Stimulated activated naive CD4-positive, alpha-beta T cell treated with Interleukin-2 at 50 U/mL for 16 hours (primary cell): ENCODE measurements around the gene HUS1.
A peak's percentile ranks its signal among the peaks of the same experiment; 100 is the strongest.
"Not testable (repeated sequence)": the region's sequence is repeated elsewhere in the genome, so short reads cannot be mapped to it uniquely, and the experiment has no call there.

ENCODE experiments used
- DNase-seq: peaks from one replicate; lab custom pipeline; 2025; lab: John Stamatoyannopoulos, UW

HUS1 gene

DNA sequence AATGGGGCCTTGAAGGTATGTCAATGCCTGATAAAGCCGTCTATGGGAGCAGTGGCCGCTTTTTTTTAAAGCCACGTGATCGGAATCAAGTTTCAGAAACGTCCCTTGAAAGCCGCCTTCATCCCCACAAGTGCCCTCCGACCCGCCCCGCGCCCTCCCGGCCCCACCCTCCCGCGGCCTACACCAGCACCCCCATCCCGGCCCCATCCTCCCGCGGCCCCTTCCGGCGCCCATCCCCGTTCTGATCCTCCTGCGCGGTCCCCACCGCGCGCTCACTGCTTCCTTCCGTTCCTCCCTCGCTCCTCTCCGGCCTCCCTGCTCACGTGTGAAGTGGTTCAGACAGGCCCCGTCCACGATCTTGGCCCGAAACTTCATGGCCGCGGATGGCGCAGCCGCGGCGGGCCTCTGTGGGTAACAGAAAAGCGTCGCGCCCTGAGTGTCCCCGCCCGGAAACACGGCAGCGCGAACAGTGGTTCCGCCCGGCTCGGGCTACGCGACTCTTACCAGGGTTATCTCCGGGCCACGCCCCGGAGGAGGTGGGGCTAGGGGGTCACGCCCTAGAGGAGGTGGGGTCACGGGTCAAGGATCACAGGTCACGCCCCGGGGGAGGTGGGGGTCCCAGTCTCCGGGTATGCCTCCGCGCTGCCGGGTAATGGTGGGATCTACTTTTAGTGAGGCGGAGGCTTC is at the start of gene HUS1:
TSS of gene HUS1 (minus strand) at position 471 of the 687 bp plus-strand sequence. CDS start at position 375, 96 bp downstream.
- peak; percentile 91 for DNase-seq

DNA sequence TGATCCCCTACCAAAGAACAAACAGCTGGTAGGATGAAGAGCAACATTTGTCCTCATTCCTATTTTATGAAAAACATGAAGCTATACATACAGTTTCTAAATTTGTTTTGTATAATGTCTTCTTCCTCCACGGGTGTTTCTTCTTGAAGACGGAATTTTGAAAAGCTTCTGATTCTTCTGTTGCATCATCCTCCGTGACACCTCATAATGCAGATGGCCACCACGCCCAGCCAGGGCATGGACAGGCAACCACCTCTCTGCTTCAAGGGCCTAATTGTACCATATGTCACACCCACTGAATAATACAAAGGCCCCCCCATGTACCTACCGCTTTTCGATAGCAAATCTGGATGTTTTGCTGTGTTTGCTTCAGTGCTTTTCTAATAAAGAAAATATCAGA is 49.5 kb upstream of the HUS1 start, which contains the start of gene SUN3:
TSS of gene SUN3 (minus strand) at position 170 of the 400 bp plus-strand sequence. CDS start at position 1, 169 bp downstream.
- DNase-seq: no peak

DNA sequence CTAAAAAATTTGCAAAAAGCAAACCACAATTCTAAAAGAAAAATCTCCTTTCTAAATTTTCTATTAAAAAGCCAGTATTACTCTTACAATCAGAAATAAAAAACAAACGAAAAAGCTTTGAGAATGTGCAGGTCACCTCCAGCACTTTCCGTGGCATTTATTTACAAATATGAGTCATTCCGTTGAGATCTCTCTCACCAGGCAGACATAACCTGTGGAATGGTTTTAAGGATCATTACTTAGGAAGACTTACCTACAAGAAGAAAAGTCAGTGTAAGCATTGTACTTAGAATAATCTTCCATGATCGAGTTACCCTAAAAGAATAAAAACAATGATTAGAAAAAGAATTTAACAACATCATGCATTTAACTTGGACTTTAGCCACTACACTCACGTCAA is 46.2 kb upstream of the HUS1 start:
- DNase-seq: no peak

DNA sequence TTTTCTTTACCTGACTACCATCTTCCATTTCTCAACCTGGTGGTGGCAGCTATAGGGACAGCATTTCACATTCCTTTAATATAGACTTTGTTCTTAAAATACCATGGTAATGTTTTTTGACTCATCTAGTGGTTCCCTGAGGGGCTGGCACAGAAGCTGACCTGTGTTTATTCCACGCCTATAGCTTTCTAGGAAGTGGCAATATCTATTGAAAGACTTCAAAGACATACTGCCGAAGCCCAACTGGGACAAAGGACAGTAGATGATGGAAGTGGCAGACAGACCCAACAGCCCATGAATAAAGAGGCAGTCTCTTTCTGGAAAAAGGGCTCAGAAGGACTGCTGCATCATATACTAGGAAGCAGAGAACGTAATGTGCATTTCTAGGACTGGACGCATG is 38.3 kb upstream of the HUS1 start:
- no peak for DNase-seq

DNA sequence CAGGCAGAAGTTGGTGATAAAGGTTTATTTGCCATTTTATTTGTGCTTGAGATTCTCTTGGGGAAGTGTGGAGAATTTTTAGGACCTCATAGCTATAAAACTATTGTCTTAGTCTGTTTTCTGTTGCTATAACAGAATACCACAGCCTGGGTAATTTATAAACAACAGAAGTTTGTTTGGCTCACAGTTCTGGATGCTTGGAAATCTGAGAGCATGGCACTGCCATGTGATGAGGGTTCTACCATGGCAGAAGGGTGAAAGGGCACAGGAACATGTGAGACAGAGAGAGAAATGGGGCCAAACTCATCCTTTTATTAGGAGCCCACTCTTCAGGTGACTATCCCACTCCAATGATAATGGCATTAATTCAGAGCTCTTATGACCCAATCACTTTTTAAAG is 37.2 kb upstream of the HUS1 start:
- DNase-seq: no peak

DNA sequence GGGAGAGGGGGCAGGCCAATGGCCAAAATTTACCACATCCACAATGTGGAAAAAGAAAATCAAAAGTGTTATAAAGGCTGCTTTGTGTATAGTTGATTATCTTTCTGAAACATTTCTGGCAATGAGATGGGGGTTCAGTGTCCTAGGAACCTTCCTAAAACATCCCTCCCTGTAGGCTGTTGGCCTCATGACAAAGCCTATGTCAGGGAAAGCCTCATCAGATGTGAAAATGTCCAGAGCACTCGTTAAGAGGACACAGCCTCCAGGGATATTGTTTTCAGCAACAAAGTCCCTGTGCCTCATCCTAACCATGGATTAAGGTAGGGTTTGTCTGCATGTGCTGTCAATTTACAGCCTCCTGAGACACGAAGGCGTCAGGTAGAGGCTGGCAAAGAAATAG is 32.5 kb upstream of the HUS1 start:
- DNase-seq: no peak

DNA sequence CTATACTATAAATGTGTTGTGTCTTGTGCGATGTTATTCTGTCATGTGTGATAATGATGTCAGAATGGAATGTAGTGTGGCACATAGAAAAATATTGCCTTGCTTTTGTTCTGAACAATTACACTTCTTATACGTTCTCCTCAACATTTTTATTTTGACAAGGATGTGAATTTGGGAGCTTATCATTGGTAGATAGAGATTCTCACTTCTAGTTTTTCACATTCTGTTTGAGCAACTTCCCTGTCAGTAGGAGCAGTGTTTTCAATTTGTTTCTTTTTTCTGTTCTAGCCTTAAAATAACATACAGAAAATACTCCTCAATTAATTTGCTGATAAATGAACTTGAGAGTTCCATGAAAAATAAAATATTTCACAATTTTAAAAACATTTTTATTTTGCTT is 31.9 kb upstream of the HUS1 start:
- DNase-seq: no peak

DNA sequence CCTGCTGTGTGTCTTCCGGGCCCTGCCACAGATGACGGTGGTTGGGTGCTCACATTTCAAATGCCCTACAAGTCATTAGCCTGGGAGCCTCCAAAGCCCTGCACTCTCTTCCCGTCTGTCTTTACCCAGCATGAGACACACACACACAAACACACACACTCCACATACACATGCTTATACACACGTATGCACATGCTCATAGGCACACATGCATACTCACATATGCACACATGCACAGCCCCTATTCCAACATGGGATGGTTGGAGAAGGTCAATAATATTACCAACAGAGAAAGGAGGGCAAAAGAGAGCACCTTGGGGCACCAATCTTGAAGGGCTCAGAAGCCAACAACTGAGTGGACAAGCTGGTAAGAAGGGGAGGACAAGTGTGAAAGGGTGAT is 30.5 kb upstream of the HUS1 start:
- no peak for DNase-seq

DNA sequence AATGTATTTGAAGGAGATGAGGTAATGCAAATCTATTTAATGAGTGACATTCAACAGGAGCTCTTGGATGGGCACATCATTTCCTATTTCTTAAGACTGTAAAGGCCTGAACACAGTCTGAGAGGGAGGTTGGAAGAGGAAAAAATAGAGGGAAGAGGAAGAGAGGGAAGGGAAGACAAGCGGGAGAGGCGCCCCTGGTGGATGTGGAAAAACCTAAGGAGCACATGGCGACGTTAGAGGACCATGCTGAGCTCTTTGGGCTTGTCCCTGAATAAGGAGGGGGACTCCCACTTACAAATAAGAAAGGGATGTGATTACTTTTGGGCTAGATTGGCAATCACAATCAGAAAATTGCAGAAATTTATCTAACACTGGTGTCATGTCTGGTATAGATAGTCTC is 29.8 kb upstream of the HUS1 start:
- no peak for DNase-seq

DNA sequence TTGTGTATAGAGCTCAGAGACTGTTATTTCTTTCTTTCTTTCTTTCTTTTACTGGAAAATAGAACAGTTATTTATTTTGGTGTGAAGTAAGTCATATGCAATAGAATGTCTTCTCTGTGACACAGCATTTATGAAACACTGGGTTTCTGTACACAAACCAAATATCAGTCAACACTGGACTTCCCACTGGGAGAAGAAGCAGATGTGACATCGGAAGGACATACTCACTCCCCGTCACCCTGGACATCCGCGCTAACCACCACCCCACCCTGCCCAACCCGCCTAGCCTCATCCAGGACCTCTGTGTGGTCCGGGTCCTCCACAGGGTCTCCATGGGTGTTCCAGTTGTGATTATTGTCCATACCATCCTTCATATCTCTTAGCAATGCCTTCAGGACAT is 27.5 kb upstream of the HUS1 start:
- no peak for DNase-seq

DNA sequence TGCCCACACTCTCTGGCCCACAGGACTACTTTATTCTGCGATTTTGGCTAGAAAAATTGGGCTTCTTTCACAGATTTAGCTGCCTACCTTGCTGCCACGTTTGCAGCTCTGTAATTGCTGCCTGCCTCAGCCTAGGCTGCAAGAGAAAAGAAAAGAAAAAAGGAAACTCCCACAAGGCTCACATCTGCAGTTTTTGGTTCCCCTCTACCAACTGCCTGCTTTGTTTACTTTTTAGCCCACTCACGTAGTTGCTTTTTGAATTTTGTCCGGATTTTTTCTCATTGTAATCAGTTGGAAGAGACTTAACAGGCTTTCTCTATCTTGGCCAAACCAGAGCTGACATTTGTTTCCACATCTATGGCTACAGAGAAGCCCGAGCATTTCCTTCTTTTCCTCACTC is 25.2 kb upstream of the HUS1 start:
- no peak for DNase-seq

DNA sequence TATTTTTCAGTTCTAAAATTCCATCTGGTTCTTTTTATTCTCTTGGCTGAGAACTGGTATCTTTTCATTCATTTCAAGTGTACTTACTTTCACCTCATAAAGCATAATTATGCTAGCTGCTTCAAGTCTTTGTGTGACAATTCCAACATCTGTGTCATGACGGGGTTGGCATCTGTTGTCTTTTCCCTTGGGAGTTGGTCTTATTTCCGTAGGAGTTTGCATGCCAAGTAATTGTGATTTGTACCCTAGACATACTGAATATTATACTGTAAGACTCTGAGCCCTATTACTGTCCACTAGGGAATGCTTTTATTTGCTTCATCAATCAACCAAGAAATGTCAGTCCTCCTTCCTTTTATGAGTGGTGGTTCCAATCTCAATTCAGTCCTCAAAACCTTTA is 24.6 kb upstream of the HUS1 start:
- no peak for DNase-seq

DNA sequence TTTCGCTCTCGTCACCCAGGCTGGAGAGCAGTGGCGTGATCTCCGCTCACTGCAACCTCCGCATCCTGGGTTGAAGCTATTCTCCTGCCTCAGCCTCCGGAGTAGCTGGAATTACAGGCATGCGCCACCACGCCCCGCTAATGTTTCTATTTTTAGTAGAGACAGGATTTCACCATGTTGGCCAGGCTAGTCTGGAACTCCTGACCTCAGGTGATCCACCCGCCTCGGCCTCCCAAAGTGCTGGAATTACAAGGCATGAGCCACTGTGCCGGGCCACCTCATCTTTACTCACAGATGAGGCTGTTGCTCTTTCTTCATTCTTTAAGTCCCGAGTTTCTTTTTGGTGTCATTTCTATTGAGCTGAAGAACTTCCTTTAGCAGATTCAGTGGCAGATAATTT is 20.7 kb upstream of the HUS1 start:
- DNase-seq: not testable (repeated sequence)

DNA sequence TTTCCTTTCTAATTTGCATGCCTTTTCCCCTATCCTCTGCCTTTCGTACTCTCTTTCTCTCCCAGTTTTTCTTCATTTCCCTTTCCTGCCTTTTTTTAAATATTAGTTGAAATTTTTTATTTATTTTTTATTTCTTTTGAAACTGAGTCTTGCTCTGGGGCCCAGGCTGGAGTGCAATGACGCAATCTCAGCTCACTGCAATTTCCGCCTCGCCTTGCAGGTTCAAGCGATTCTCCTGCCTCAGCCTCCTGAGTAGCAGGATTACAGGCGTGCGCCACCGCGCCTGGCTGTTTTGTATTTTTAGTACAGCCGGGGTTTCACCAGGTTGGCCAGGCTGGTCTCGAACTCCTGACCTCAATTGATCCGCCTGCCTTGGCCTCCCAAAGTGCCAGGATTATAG is 20.0 kb upstream of the HUS1 start:
- DNase-seq: no peak

DNA sequence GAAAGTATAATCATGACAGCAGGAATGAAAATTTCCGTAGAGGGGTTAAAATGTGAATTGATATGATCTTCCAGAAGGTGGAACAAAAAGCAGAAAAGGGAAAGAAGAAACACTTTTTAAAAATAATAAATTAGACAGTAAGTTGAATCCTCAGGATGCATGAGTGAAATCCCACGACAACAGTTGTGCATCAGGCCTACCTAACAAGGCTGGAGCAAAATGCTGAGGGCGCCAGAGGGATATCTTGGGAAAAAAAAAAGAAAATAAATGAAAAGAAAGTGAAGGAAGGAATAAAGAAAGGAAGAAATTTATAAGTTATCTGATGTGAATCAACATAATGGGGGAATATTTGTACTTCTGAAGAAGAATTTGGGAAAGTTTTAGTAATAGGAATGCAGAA is 13.0 kb upstream of the HUS1 start:
- no peak for DNase-seq

DNA sequence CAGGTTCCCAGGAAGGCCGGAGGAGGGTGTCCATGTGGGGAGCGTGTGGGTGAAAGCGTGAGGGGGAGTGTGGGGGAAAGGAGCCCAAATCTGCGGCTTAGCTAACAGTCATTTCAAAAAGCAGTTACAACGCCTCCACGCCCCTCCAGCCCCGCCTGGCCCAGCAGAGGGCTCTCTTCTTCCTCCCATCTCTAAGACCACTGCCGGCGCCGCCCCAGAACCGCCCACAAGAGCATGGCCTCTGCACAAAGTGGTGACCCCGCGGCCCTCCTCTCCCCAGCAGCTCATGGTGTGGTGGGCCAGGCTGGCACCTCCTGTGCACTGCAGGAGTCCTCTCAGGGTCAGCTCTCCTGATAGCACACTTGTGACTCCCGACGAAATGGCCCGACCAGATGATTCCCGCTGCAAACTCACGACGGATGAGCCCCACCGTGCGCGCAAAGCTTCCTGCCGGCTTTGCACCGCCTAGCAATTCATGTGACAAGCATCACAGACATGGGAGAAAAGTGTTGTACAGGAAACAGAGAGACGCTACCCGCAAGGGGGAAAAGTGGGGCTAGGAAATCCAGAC is 12.4 kb upstream of the HUS1 start:
- DNase-seq: peak; percentile 84

DNA sequence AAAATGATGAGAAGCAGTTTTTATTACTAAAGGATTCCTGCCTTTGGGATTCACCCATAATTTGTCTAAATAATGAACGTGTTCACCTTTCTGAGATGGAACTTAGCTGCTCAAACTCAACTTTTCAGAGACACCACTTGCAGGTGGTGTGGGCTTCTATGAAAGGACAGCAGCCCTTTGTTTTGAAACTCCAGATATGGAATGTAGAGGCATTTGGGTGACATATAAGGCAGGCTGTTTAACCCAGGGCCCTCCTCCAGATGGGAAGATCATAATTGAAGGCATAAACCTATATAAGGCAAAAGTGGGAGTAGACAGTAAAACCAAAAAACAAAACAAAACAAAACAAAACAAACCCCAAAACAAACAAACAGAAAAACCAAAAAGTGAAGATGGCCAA is 11.9 kb upstream of the HUS1 start:
- DNase-seq: no peak

DNA sequence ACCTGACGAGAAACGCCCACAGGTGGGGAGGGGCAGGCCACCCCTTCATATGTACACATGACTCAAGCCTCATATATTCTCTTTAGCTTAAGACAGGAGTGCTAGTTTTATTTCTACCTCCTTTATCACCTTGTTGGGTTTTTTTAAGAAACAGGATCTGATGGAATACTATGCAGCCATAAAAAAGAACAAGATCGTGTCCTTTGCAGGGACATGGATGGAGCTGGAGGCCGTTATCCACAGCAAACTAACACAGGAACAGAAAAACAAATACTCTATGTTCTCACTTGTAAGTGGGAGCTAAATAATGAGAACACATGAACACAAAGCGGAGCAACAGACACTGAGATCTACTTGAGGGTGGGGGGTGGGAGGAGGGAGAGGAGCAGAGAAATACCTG is 11.2 kb upstream of the HUS1 start:
- DNase-seq: no peak

DNA sequence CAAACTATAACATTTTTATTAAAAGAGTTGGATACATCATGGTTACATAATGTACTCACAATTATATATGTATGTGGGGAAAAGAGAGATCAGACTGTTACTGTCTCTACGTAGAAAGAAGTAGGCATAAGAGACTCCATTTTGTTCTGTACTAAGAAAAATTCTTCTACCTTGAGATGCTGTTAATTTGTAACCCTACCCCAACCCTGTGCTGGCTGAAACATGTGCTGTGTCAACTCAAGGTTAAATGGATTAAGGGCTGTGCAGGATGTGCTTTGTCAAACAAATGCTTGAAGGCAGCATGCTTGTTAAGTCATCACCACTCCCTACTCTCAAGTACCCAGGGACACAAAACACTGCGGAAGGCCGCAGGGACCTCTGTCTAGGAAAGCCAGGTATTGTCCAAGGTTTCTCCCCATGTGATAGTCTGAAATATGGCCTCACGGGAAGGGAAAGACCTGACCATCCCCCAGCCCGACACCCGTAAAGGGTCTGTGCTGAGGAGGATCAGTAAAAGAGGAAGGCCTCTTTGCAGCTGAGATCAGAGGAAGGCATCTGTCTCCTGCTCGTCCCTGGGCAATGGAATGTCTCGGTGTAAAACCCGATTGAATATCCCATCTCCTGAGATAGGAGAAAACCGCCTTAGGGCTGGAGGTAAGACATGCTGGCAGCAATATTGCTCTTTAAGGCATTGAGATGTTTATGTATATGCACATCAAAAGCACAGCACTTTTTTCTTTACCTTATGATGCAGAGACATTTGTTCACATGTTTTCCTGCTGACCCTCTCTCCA is 10.4 kb upstream of the HUS1 start:
- not testable (repeated sequence) for DNase-seq

DNA sequence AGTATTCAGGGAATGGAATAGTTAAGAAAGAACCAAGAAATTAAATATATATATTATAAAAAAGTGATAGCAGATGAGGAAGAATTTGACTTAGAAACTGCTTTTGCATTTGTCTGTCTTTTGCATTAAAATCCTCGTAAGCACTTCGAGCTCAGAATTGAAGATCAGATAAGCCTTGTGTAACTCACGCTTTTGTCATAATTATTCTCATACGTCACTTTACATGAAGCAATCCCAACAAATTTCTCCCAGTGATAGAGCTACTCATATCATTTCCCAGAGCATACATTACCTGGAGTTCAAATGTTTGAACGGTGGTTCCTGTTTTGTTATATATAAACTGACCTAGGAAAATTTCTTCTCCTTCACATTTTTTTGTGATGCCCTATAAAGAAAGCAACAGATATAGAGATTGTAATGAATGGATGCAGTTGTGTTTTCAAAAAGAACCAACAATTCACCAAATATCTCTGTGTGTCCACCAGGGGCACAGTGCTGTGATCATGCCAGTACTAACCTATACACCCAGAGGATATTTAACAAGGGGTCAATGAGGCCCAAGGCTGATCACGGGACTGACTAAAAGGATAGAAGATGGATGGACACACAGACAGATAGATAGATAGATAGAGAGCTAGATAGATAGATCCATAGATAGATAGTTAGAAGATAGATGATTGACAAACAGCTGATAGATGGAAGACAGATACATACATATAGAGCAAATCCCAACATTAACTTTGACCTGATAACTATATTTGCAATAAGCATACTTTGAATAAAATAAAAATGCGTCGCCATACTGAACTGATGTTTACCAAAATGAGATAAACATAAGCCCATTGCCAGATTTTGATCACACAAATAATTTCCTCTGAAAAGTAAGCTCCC is 9.3 kb upstream of the HUS1 start:
- DNase-seq: no peak

DNA sequence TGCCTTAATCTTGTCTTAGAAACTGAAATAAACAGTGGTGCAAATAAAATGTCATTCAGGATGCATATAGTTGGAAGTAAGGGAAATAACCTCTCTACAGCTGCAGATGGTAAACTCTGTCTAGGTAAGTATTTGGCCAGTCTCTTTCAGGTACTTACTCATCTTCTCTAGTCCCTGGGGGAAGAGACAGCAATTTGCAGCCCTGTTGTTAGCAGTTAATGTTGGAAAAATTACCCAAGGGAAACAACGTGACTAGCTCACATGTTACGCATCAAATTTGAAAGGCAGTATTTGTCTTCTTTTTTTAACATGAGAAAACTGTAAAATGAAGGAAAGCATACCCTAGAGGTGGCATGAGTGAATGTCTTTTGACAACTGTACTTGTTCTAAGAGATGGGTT is 3.2 kb upstream of the HUS1 start:
- no peak for DNase-seq

DNA sequence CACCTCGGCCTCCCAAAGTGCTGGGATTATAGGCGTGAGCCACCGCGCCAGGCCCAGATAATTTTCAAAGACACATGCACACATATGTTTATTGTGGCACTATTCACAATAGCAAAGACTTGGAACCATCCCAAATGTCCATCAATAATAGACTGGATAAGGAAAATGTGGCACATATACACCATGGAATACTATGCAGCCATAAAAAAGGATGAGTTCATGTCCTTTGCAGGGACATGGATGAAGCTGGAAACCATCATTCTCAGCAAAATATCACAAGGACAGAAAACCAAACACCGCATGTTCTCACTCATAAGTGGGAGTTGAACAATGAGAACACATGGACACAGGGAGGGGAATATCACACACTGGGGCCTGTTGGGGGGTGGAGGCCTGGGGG is 1.2 kb upstream of the HUS1 start:
- not testable (repeated sequence) for DNase-seq
